ENCODE results near the gene RELL2.

DNA sequence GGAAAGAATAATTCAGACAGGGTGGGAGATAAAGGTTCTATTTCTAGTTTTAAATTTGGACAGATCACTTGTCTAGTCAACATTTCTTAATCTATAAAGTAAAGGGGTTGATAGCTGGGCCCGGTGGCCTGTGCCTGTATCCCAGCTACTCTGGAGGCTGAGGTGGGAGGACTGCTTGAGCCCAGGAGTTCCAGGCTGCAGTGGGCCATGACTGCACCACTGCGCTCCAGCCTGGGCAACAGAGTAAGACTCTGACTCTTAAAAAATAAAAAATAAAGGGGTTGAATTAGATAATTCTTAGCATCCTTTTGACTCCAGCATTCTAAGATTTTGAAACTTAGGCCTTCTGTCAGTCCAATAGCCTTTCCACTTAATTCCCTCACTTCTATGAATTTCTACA, 28.8 kb upstream of the RELL2 start:
- TF ChIP-seq EZH2phosphoT487 (IDR thresholded peaks at IDR 0.05; ENCODE audit: insufficient read depth, low read depth): no peak
- TF ChIP-seq EZH2 (IDR thresholded peaks at IDR 0.05; ENCODE audit: insufficient read depth, poor library complexity, severe bottlenecking): no peak

Data from GM23248 (cell line).